ENCODE results near the gene SUN1.

DNA sequence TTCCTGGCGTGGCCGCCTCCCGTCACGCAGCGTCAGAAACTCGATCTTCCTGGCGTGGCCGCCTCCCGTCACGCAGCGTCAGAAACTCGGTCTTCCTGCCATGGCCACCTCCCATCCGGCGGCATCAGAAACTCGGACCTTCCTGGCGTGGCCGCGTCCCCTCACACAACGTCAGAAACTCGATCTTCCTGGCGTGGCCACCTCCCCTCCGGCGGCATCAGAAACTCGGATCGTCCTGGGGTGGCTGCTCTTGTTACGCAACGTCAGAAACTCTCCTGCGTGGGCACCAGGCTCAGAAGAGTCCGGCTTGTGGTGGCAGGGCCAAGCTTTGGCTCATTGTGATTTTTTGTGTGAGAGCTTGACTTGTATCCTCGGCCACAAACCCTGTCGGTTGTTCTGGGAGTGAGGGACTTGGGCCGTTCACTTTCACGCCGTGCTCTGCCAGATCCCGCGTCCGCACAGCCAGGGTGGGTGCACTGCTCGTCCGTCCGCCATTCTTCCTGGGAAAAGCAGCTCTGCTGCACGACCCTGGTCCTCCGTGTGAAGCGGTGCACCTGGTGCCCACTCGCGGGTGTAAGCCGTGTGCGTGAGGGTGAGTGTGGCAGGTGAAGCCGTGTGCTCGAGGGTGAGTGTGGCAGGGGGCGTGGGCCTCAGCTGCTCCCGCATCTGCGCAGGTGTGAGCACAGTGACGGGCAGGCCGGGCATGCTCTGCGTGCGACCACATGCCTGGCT is 49.4 kb upstream of the SUN1 start:
- TF ChIP-seq MAFK (IDR thresholded peaks at IDR 0.05; ENCODE audit: low read depth, low read length), result no peak
- TF ChIP-seq ZNF274 (IDR thresholded peaks at IDR 0.05; ENCODE audit: borderline replicate concordance, extremely low read depth, low read length), result no peak
- TF ChIP-seq BRCA1 (IDR thresholded peaks at IDR 0.05; ENCODE audit: low read depth, low read length), result no peak
- TF ChIP-seq, protein P1, sequence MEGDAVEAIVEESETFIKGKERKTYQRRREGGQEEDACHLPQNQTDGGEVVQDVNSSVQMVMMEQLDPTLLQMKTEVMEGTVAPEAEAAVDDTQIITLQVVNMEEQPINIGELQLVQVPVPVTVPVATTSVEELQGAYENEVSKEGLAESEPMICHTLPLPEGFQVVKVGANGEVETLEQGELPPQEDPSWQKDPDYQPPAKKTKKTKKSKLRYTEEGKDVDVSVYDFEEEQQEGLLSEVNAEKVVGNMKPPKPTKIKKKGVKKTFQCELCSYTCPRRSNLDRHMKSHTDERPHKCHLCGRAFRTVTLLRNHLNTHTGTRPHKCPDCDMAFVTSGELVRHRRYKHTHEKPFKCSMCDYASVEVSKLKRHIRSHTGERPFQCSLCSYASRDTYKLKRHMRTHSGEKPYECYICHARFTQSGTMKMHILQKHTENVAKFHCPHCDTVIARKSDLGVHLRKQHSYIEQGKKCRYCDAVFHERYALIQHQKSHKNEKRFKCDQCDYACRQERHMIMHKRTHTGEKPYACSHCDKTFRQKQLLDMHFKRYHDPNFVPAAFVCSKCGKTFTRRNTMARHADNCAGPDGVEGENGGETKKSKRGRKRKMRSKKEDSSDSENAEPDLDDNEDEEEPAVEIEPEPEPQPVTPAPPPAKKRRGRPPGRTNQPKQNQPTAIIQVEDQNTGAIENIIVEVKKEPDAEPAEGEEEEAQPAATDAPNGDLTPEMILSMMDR (IDR thresholded peaks at IDR 0.05; ENCODE audit: control extremely low read depth in 1 of 3, insufficient read depth in 1 of 3, low read depth in 1 of 3, low read length in 3 of 3), result no peak
